ENCODE results near the gene PCDHA4.
"Not testable (repeated sequence)": the region's sequence is repeated elsewhere in the genome, so short reads cannot be mapped to it uniquely, and the experiment has no call there.

The PCDHA4 gene

GRCh38 chr5:140794595-140795258 is 12.1 kb upstream of the PCDHA4 start, which contains the start of gene PCDHA2:
Gene PCDHA2 (plus strand): TSS chr5:140794852.
- no peak for TF ChIP-seq Cebpa-rat (IDR thresholded peaks at IDR 0.05)
- Histone ChIP-seq H3K9ac (no peak within 1 kb of the TSS), H4K20me1 (no peaks in the 10 kb centered on the region), H3K4me1 (0 out of 20 replicates have a peak, but pooled peaks cover 0 to 4% (median 0%) of the 10 kb centered on the region in 10 experiments), H3K36me3 (no peaks in the 10 kb centered on the region), H3K4me3 (no peak within 1 kb of the TSS), H3K4me2 (no peak within 1 kb of the TSS), H3K27me3 (no peaks in the 10 kb centered on the region), H3K9me3 (replicated peaks in 1 of 11) (peaks cover 63 to 100% (median 82%) of the 10 kb centered on the region in 11 experiments), H3K27ac (no peak within 1 kb of the TSS)

GRCh38 chr5:140795259-140795641 is 11.6 kb upstream of the PCDHA4 start:
- Histone ChIP-seq H3K27me3 (no peaks in the 10 kb centered on the region), H3K36me3 (no peaks in the 10 kb centered on the region), H3K4me3 (no peak overlapping the region), H3K4me1 (0 out of 20 replicates have a peak, but pooled peaks cover 0 to 4% (median 0%) of the 10 kb centered on the region in 10 experiments), H3K9ac (no peak overlapping the region), H4K20me1 (no peaks in the 10 kb centered on the region), H3K27ac (no peak overlapping the region), H3K9me3 (replicated peaks in 1 of 11) (peaks cover 60 to 100% (median 79%) of the 10 kb centered on the region in 11 experiments), H3K4me2 (no peak overlapping the region)
- no peak for TF ChIP-seq Cebpa-rat (IDR thresholded peaks at IDR 0.05)

- H3K27me3 ChIP-seq, H3K4me3 ChIP-seq, H3K36me3 ChIP-seq, H3K4me2 ChIP-seq, H4K20me1 ChIP-seq, H3K9ac ChIP-seq, H3K27ac ChIP-seq, H3K4me1 ChIP-seq: not testable (repeated sequence)
- H3K9me3 ChIP-seq (replicated peaks in 1 of 11) = peaks cover 61 to 100% (median 76%) of the 10 kb centered on the region in 11 experiments
Measured at GRCh38 chr5:140796072-140796717, 10.7 kb upstream of the PCDHA4 start.

GRCh38 chr5:140796718-140797095 is 10.2 kb upstream of the PCDHA4 start:
- H3K9me3 ChIP-seq (replicated peaks in 1 of 11) = peaks cover 62 to 100% (median 76%) of the 10 kb centered on the region in 11 experiments
- no peaks in the 10 kb centered on the region for H3K36me3 ChIP-seq
- H3K27me3 ChIP-seq = no peaks in the 10 kb centered on the region
- H3K4me1 ChIP-seq = no peaks in the 10 kb centered on the region
- H4K20me1 ChIP-seq = no peaks in the 10 kb centered on the region
- no peak overlapping the region for H3K9ac ChIP-seq
- TF ChIP-seq Cebpa-rat (IDR thresholded peaks at IDR 0.05) = no peak
- no peak overlapping the region; a peak in 1 of 20 replicates for H3K4me3 ChIP-seq
- no peak overlapping the region for H3K27ac ChIP-seq
- no peak overlapping the region for H3K4me2 ChIP-seq

GRCh38 chr5:140800816-140801493 is 5.9 kb upstream of the PCDHA4 start, which contains the start of gene PCDHA3:
Gene PCDHA3 (plus strand): TSS chr5:140801057.
- Histone ChIP-seq H3K27ac (no peak within 1 kb of the TSS), H3K4me1 (no peaks in the 10 kb centered on the region), H3K9ac (no peak within 1 kb of the TSS), H4K20me1 (no peaks in the 10 kb centered on the region), H3K36me3 (no peaks in the 10 kb centered on the region; a peak in 1 of 22 replicates), H3K4me3 (no peak within 1 kb of the TSS), H3K4me2 (no peak within 1 kb of the TSS), H3K27me3 (no peaks in the 10 kb centered on the region), H3K9me3 (replicated peaks in 1 of 11) (peaks cover 42 to 96% (median 60%) of the 10 kb centered on the region in 11 experiments)
- TF ChIP-seq Cebpa-rat (IDR thresholded peaks at IDR 0.05) = no peak

- Histone ChIP-seq H3K4me3 (no peak overlapping the region), H3K9me3 (replicated peaks in 1 of 11) (peaks cover 41 to 96% (median 59%) of the 10 kb centered on the region in 11 experiments), H4K20me1 (no peaks in the 10 kb centered on the region), H3K27me3 (no peaks in the 10 kb centered on the region), H3K4me2 (no peak overlapping the region), H3K9ac (no peak overlapping the region), H3K36me3 (no peaks in the 10 kb centered on the region; a peak in 1 of 22 replicates), H3K27ac (no peak overlapping the region), H3K4me1 (no peaks in the 10 kb centered on the region)
- TF ChIP-seq Cebpa-rat (IDR thresholded peaks at IDR 0.05) = no peak
Measured at GRCh38 chr5:140801494-140801841, 5.4 kb upstream of the PCDHA4 start.

- not testable (repeated sequence) for H3K9ac ChIP-seq, H4K20me1 ChIP-seq, H3K4me2 ChIP-seq, H3K27me3 ChIP-seq, H3K4me3 ChIP-seq, H3K27ac ChIP-seq, H3K36me3 ChIP-seq, H3K4me1 ChIP-seq
- peaks cover 42 to 96% (median 61%) of the 10 kb centered on the region in 11 experiments for H3K9me3 ChIP-seq (replicated peaks in 1 of 11)
Measured at GRCh38 chr5:140802381-140802780, 4.5 kb upstream of the PCDHA4 start.

- peaks cover 46 to 96% (median 62%) of the 10 kb centered on the region in 11 experiments for H3K9me3 ChIP-seq (replicated peaks in 1 of 11)
- H3K4me1 ChIP-seq = no peaks in the 10 kb centered on the region
- H3K4me2 ChIP-seq = no peak overlapping the region
- no peaks in the 10 kb centered on the region; a peak in 1 of 22 replicates for H3K36me3 ChIP-seq
- no peak overlapping the region for H3K27ac ChIP-seq
- TF ChIP-seq Cebpa-rat (IDR thresholded peaks at IDR 0.05) = no peak
- H3K4me3 ChIP-seq = no peak overlapping the region
- no peak overlapping the region for H3K9ac ChIP-seq
- no peaks in the 10 kb centered on the region for H4K20me1 ChIP-seq
- no peaks in the 10 kb centered on the region for H3K27me3 ChIP-seq
Measured at GRCh38 chr5:140802781-140803271, 4.0 kb upstream of the PCDHA4 start.

- not testable (repeated sequence) for H3K4me2 ChIP-seq, H3K36me3 ChIP-seq, H3K9ac ChIP-seq, H3K4me1 ChIP-seq, H3K4me3 ChIP-seq, H3K27ac ChIP-seq, H3K27me3 ChIP-seq, H4K20me1 ChIP-seq
- peaks cover 36 to 77% (median 46%) of the 10 kb centered on the region in 11 experiments for H3K9me3 ChIP-seq (replicated peaks in 1 of 11)
Measured at GRCh38 chr5:140808241-140808888, 1.5 kb downstream of the PCDHA4 start.
